HG02870 (cell line): ENCODE measurements around the gene PTDSS2.
"Not testable (repeated sequence)": the region's sequence is repeated elsewhere in the genome, so short reads cannot be mapped to it uniquely, and the experiment has no call there.

Experiments used
- ATAC-seq: cut with Tn5 transposase; IDR thresholded peaks from one replicate; pipeline ENCODE4 v1.9.1; 2021; ENCODE audit warnings: mild to moderate bottlenecking, moderate library complexity; ENCODE audit not compliant: unreplicated experiment

Gene PTDSS2

GRCh38 chr11:464316-464715, 14.2 kb downstream of the PTDSS2 start:
- no peak for ATAC-seq

GRCh38 chr11:465896-466530, 15.9 kb downstream of the PTDSS2 start:
- ATAC-seq: no peak

DNA sequence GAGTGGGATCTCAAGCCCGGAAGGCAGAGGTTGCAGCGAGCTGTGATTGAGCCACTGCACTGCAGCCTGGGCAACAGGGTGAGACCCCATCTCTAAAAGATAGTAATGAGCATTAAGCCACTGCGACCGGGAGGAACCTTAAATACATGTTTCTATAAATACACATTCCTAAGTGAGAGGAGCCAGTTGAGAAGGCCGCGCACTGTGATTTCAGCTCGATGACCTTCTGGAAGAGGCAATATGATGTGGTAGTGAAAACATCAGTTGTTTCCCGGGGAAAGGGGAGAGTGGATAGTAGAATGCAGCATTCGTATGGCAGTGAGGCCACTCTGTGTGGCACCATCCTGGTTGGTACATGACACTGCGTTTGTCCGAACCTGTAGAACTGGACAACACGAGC, 18.0 kb downstream of the PTDSS2 start:
- ATAC-seq: no peak

GRCh38 chr11:468493-468892, 18.4 kb downstream of the PTDSS2 start:
- no peak for ATAC-seq

- ATAC-seq: not testable (repeated sequence)
Observed at GRCh38 chr11:469026-469683, 19.1 kb downstream of the PTDSS2 start.

GRCh38 chr11:469684-470560, 19.8 kb downstream of the PTDSS2 start:
- ATAC-seq: no peak

DNA sequence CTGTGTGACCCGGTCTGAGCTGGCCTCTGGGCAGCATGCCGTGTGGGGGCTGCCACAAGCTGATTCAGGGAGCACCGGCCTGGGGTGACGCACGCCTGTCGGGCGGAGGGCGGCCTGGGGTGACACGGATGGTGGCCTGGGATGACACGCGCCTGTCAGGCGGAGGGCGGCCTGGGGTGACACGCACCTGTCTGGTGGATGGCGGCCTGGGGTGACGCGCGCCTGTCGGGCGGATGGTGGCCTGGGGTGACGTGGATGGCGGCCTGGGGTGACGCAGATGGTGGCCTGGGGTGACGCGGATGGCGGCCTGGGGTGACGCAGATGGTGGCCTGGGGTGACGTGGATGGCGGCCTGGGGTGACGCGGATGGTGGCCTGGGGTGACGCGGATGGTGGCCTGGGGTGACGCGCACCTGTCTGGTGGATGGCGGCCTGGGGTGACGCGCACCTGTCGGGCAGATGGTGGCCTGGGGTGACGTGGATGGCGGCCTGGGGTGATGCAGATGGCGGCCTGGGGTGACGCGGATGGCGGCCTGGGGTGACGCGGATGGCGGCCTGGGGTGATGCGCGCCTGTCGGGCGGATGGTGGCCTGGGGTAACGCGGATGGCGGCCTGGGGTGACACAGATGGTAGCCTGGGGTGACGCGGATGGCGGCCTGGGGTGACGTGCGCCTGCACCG, 21.5 kb downstream of the PTDSS2 start:
- ATAC-seq: no peak

DNA sequence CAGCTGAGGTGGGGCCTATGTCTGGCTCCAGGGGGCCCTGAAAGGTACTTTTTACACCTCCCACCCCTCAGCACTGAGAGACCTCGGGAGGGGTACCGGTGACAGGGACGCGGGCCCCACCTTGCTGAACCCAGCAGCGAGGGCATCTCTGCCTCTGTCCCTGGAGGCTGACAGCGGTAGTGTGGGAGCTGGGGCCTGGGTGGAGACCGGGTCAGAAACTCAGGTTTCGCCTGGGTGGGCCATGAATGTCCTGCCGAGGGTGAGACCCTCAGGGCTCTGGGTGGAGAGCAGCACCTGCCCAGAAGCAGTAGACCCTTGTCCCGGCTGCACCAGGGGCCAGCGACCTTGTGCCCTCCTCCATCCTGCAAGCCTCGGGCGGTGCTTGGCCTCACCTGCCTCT, 22.2 kb downstream of the PTDSS2 start:
- no peak for ATAC-seq

DNA sequence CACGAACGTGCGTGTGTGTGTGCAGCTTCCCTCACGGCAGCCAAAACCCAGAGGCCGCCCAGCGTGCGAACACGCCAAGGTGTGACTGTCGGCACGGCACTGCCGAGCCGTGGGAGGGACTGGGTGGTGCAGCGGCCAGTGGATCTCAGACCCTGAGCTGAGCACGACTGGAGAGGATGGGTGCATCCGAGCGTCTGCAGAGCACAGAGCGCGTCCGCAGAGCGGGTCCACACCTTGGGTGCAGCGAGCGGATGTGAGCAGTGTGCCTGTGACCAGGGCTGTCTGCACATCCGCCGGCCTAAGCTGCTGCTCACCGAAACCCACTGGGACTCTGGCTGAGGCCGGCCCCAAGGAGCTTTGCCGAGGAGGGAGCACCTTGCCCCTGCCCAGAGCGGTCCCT, 22.7 kb downstream of the PTDSS2 start:
- no peak for ATAC-seq

DNA sequence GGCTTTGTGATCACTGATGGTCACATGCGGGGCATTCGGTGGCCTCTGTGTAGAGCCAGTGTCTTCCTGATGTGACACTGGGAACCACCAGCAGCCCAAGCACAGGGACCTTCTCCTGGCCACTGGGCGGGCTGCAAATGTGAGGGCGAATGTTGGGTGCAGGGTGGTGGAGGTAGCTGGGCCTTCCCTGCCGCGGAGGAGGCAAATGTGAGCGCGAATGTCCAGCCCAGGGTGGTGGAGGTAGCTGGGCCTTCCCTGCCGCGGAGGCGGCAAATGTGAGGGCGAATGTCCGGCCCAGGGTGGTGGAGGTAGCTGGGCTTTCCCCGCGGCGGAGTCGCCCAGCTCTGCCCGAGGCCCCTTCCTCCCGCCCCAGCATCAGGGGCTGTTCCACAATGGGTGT, 23.3 kb downstream of the PTDSS2 start:
- no peak for ATAC-seq

- ATAC-seq: no peak
Observed at GRCh38 chr11:473962-474785, 24.1 kb downstream of the PTDSS2 start.

- ATAC-seq: no peak
Observed at GRCh38 chr11:474914-475506, 24.9 kb downstream of the PTDSS2 start.

DNA sequence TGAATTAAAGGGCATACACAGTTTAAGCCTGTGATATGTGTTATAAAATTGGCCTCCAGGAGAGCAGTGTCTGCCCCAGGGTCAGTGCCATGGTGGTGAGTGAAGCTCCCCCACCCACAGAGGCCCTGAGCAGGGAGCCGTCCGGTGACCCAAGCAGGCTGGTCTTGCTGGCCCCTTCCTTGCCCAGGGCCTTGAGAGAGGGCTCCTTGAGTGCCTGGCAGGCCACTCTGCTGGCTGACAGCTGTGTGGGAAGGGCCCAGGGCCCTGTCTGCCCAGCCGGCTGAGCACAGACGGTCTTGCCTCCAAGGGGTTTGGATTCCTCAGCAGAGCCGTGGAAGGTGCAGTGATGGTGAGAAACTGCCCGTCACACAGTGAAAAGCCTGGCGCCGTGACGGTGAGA, 25.9 kb downstream of the PTDSS2 start:
- ATAC-seq: no peak

DNA sequence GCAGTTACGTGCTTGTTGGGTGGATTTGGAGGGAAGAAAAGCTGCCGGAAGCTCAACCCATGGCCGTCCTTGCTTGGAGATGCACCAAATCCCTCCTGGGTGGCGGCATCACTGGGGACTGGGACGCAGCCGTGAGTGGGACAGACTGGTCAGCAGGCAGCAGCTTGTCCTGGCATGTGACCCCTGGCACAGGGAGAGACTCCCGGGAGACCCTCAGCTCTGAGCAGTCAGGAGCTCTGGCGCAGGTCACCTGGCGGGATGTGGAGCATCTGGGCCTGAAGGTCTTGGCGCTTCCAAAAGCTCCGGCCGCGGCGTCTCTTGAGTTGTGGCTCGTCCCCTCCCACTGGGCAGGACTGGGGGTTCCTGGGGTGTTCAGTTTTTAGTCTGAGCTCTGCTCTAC, 26.3 kb downstream of the PTDSS2 start:
- no peak for ATAC-seq

GRCh38 chr11:477052-477715, 27.1 kb downstream of the PTDSS2 start:
- ATAC-seq: no peak

DNA sequence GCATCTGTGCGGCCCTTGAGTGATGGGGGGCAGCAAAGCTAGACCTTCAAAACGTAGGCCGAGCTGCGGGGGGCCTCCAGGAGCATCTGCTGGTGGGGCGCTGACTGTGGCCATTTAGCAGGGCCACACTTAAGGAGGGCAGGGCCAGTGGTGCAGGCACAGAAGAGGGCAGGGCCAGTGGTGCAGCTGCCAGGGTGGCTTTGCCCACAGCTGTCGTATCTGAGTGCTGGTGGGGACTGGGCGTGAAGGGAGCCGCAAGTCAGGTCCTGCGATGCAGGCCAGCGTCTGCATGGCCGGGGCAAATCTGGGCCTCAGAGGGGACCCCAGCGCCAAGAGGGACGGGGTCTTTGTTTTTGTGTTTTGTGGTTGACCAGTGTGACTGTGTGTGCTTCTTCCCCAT, 29.2 kb downstream of the PTDSS2 start:
- ATAC-seq: no peak

GRCh38 chr11:484616-485015, 34.5 kb downstream of the PTDSS2 start:
- no peak for ATAC-seq

DNA sequence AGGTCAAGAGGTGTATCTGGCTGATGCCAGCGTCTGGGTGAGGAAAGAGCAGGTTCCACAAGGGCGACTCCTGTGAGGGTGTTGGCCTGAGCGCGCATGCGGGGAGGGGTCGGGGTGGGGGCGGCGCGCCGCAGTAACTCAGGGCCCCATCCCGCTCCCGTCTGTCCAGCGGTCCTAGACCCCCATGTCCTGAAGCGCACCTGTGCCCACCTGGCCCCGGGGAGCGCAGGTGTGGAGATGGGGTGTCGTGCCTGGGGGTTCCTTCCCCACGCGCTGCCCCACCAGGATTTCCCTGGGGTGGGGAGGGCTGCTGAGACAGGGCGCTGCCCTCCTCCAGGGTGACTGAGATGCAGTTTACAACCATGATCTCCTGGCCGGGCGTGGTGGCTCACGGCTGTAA, 36.1 kb downstream of the PTDSS2 start:
- ATAC-seq: no peak

- no peak for ATAC-seq
Observed at GRCh38 chr11:487571-488021, 37.5 kb downstream of the PTDSS2 start.

DNA sequence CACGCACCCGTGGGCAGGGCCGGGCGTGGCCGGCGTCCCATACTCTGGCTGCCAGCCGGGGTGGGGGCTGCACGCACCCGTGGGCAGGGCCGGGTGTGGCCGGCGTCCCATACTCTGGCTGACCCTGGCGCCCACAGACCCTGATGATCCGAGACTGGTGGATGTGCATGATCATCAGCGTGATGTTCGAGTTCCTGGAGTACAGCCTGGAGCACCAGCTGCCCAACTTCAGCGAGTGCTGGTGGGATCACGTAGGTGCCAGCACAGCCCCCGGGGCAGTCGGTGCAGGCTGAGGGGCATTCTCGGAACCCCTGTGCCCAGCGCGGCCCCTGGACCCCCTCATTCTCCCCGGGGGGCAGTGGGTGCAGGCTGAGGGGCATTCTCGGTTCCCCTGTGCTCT, 38.0 kb downstream of the PTDSS2 start:
- ATAC-seq: no peak
